Panc1 (cell line): Measurements from ENCODE around the gene NNAT.

Source experiments
- POLR2AphosphoS5 ChIP-seq: IDR thresholded peaks from 2 replicates; pipeline ENCODE4 v1.6.1; 2012; ENCODE audit warnings: mild to moderate bottlenecking, low read depth, low read length, moderate library complexity
- TCF7L2 ChIP-seq: IDR thresholded peaks from 2 replicates; pipeline ENCODE4 v1.6.1; 2011; ENCODE audit warnings: mild to moderate bottlenecking, low read depth, low read length, inconsistent platforms
- TF ChIP-seq, protein P1 (sequence below): fragments of 450-650 bp; IDR thresholded peaks from 2 replicates; pipeline ENCODE4 v1.5.1; 2017; ENCODE audit warnings: mild to moderate bottlenecking
- TF ChIP-seq, protein P2 (sequence below), 2 experiments: IDR thresholded peaks; 2 replicates each; pipeline ENCODE4 v1.6.1; 2011 to 2012; ENCODE audit warnings: low read depth in 2 of 2, control low read depth in 1 of 2, low read length in 1 of 2, mild to moderate bottlenecking in 1 of 2, moderate library complexity in 1 of 2; ENCODE audit not compliant: insufficient read depth in 1 of 2

DNA sequence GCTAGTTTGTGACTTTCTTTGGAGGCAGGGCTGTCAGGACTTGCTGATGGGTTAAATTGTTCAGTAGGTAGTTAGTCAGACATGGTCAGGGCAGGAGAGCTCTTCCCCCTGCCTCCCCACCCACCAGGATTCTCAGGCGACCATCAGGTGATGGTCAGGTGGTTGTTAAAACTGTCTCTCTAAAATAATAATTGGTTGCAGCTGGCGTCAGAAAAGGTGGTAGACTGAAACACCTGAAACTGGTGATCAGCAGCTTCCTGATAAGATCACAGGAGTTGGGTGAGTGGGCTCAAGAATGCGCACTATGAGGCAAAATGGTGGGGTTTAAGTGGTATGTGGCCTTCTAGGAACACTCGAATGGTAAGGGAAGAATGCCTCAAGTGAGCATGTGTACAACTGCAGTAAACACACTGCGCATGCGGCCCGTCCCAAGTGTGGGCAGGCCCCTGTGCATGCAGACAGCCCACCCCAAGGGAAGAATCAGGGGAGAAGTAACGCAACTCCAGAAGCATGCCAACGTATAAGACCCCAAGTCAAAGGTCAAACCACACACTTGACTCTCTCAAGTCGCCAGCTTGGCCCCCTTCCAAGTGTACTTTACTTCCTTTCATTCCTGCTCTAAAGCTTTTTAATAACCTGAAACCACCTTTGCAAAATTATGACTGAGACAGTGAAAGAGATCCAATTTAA, 14.5 kb downstream of the NNAT start:
- TF ChIP-seq, protein P1, sequence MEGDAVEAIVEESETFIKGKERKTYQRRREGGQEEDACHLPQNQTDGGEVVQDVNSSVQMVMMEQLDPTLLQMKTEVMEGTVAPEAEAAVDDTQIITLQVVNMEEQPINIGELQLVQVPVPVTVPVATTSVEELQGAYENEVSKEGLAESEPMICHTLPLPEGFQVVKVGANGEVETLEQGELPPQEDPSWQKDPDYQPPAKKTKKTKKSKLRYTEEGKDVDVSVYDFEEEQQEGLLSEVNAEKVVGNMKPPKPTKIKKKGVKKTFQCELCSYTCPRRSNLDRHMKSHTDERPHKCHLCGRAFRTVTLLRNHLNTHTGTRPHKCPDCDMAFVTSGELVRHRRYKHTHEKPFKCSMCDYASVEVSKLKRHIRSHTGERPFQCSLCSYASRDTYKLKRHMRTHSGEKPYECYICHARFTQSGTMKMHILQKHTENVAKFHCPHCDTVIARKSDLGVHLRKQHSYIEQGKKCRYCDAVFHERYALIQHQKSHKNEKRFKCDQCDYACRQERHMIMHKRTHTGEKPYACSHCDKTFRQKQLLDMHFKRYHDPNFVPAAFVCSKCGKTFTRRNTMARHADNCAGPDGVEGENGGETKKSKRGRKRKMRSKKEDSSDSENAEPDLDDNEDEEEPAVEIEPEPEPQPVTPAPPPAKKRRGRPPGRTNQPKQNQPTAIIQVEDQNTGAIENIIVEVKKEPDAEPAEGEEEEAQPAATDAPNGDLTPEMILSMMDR = no peak
- TF ChIP-seq POLR2AphosphoS5 (no peak), TCF7L2 (no peak)
- TF ChIP-seq, protein P2, sequence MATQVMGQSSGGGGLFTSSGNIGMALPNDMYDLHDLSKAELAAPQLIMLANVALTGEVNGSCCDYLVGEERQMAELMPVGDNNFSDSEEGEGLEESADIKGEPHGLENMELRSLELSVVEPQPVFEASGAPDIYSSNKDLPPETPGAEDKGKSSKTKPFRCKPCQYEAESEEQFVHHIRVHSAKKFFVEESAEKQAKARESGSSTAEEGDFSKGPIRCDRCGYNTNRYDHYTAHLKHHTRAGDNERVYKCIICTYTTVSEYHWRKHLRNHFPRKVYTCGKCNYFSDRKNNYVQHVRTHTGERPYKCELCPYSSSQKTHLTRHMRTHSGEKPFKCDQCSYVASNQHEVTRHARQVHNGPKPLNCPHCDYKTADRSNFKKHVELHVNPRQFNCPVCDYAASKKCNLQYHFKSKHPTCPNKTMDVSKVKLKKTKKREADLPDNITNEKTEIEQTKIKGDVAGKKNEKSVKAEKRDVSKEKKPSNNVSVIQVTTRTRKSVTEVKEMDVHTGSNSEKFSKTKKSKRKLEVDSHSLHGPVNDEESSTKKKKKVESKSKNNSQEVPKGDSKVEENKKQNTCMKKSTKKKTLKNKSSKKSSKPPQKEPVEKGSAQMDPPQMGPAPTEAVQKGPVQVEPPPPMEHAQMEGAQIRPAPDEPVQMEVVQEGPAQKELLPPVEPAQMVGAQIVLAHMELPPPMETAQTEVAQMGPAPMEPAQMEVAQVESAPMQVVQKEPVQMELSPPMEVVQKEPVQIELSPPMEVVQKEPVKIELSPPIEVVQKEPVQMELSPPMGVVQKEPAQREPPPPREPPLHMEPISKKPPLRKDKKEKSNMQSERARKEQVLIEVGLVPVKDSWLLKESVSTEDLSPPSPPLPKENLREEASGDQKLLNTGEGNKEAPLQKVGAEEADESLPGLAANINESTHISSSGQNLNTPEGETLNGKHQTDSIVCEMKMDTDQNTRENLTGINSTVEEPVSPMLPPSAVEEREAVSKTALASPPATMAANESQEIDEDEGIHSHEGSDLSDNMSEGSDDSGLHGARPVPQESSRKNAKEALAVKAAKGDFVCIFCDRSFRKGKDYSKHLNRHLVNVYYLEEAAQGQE (IDR thresholded peaks at IDR 0.05; ENCODE audit: insufficient read depth in 1 of 2, low read depth in 2 of 2, low read length in 1 of 2) = no peak
